Measurements from ENCODE around the gene USP6NL.

USP6NL gene

DNA sequence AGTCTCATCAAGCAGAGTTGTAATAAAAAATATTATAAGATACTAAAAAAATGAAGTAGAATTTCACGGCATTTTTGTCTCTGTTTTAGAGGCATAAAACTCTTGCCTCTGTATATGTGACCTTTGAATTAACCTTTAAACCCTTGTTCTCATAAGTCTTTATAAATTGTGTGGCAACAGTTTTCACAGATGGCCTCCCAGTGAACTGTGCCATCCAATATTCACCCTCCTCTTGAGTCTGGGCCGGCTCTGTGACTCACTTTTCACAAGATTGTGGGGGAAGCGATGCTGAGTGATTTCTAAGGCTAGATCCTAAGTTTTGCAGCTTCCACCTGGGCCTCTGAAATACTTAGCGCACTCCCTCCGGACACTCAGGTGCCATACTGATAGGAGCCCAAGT is 4.6 kb upstream of the USP6NL start:
- no peak for DNase-seq (ENCODE audit: low read depth in 2 of 2)

GRCh38 chr10:11615396-11615795 is 3.9 kb upstream of the USP6NL start:
- no peak for DNase-seq (ENCODE audit: low read depth in 2 of 2)

- DNase-seq (ENCODE audit: low read depth in 2 of 2) = no peak
These were observed 861 bp upstream of the USP6NL start for GRCh38 chr10:11612021-11613001.

DNA sequence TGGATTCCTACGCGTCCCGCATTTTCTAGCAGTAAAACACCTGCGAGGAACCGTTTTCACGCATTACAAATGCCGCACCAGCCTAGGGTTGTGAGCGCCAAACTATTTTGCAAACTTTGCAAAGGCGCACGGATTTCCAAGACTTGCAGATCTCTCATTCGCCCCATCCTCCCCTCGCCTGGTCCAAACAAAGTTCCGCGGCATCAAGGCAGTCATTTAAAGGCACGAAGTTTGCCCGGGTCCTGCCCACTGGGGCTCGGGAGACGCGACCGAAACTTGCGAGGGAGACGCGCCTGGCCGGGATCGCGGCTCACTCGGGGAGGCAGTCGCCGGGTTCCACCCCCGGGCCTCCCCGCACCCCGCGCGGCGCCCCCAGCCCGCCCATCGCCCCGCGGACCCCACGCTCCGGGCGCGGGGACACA is 613 bp downstream of the USP6NL start:
- DNase-seq (ENCODE audit: low read depth in 2 of 2) = no peak

DNA sequence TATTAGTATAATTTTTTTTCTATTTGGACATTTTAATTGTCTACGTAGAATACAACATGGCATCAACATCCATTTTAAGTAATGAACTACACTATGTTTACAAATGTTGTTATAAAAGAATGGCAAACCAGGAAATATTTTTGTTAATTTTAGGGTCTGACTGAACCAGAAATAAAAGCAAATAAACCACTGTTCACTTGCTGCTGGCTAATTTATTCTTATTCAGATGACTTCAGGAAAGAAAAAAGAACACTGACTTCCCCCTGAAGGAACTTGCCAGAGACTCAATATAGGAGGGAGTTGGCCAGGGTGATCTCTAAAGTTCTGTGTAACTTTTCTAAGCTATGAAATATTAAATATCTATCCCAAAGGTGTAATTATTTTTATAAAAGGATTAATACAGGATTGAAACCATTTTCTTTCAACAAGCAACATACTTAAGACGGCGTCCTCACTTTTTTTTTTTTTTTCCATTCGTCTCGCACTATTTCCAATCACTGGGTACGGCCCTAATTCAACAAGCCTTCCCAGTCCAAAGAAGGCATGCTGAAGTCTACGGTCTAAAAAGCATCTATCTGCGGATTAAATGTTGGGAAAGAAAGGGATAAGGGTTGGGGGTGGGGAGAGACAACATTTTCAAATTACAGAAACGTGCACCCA is 1.2 kb downstream of the USP6NL start:
- DNase-seq (ENCODE audit: low read depth in 2 of 2) = no peak

DNA sequence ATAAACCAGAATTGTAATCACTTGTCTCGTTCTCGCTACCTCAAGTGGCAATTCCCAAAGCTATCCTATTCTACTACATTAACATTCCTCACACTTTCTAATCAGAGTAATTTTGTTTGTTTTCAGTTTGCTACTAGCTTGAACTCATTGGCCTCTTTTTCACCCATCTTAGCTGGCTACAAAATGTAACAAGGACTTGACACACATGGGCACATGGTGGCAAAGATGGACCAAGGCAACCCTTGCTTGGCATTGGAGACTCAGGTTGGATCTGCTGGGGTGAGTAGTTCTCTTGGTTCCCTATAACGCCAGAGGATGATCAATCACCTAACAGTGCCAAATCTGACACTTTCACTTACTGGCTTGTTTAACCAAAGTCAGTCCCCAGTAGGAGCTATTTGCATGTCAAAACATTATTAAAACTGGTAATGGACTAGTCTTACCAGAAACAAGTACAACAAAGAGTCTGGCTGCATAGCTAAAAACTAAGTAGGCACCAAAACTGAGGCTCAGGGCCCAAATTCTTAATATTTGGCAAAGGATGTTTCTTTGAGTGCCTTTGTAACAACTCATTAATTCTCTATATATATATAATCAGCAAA is 1.9 kb downstream of the USP6NL start:
- DNase-seq (ENCODE audit: low read depth in 2 of 2) = no peak

- DNase-seq (ENCODE audit: low read depth in 2 of 2) = no peak
These were observed 2.4 kb downstream of the USP6NL start for GRCh38 chr10:11609052-11609451.

GRCh38 chr10:11608159-11609013 is 3.1 kb downstream of the USP6NL start:
- DNase-seq (ENCODE audit: low read depth in 2 of 2) = no peak

DNA sequence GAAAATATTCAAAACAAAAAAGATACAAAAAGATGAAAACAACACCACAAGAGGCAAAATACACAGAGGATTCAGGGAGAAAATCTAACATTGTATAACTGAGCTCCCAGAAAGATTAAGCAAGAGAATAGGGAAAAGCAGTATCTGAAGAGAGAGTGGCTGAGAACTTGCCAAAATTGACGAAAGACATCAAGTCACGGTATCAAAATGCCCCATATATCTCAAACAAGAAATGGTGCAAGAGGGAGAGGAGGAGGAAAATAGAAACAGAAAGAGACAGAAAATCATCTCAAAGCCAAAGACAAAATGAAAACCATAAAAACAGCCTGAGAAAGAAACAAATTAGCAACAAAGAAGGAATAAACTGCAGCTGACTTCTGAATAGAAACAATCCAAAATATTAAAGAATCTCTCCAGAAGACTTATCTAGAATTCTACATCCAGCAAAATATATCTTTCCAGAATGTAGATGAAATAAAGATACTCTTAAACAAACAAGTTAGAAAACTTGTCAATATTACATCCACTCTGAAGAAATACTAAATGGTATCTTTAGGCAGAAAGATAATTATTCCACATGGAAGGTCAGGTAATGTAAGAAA is 5.5 kb downstream of the USP6NL start:
- DNase-seq (ENCODE audit: low read depth in 2 of 2) = no peak

- DNase-seq (ENCODE audit: low read depth in 2 of 2) = no peak
These were observed 6.4 kb downstream of the USP6NL start for GRCh38 chr10:11604865-11605650.

- DNase-seq (ENCODE audit: low read depth in 2 of 2) = no peak
These were observed 7.7 kb downstream of the USP6NL start for GRCh38 chr10:11603741-11604140.

- no peak for DNase-seq (ENCODE audit: low read depth in 2 of 2)
These were observed 8.4 kb downstream of the USP6NL start for GRCh38 chr10:11602919-11603523.

DNA sequence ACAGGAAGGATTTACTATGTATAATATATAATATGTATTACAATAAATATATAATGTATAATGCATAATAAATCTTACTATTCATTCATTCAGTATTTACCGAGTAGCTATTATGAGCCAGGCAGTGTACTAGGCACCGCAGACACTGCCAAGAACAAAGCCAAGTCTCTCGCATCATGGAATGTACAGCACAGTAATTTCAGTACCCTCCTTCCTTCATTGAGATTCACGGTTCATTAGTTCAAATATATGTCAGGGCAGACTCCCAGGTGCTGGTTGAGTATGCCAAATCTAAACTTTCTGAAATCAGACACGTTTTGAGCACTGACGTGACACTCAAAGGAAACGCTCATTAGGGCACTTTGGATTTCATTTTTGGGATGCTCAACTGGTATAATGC is 9.1 kb downstream of the USP6NL start:
- no peak for DNase-seq (ENCODE audit: low read depth in 2 of 2)

DNA sequence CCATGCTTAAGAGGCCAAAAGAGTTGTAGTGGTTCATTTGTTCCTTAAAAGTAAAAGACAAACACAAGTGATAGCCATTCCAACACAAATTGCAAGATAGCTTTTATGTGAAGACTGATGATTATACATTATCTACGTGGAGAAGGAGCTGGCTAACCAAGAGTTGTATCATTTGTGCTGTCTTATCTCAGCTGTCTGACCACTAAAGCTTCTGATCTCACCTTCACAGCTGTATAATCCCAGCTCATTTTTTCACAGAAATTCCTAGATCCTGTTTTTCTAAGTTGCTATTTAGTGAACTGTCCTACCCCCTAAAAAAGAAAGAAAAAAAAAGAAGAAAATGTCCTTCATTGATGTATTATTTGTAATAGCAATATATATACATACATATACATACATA is 9.8 kb downstream of the USP6NL start:
- no peak for DNase-seq (ENCODE audit: low read depth in 2 of 2)

- DNase-seq (ENCODE audit: low read depth in 2 of 2) = no peak
These were observed 11.2 kb downstream of the USP6NL start for GRCh38 chr10:11600280-11600679.

GRCh38 chr10:11598712-11599397 is 12.6 kb downstream of the USP6NL start:
- DNase-seq (ENCODE audit: low read depth in 2 of 2) = no peak

DNA sequence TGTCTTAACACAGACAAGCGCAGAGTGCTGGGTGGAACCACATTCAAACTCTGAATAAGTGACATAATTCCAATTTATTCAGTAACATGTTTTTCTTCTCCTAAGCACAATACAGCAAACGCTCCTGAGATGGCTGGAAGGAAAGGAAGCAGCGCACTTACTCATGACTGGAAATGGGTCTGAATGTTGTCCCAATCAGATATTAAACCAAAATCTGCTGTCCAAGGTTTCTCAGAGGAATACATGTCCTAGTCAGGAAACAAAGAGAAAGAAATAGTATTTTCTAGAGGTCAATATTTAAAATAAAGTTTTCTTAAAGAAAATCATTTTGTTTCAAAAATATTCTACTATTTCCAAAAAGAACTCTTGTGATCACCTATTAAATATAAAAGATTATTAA is 14.0 kb downstream of the USP6NL start:
- DNase-seq (ENCODE audit: low read depth in 2 of 2) = no peak

DNA sequence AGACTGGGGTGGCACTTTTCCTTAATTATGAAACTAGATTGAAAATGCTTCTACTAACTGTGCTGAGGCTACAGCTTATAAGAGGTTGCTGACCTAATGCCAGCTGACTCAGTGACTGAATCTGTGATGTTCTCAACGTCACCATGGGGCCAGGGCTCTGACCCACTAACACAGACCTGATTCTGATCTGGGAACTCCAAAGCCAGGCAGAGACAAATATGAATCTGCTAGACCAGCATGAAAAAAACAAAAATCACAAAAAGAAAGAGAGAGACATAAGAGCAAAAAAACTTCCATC is 16.1 kb downstream of the USP6NL start:
- DNase-seq (ENCODE audit: low read depth in 2 of 2) = no peak

- DNase-seq (ENCODE audit: low read depth in 2 of 2) = no peak
These were observed 16.7 kb downstream of the USP6NL start for GRCh38 chr10:11594589-11595394.
